Activated CD4-positive, alpha-beta T cell treated with anti-CD3 and anti-CD28 coated beads, Interleukin-2, amount 50 U/mL, for 1 hour (primary cell): ENCODE data around the gene DHRS1.

Source experiments
- DNase-seq: peaks from one replicate; pipeline ENCODE4 v3.0.0-alpha.2; 2020

The DHRS1 gene

DNA sequence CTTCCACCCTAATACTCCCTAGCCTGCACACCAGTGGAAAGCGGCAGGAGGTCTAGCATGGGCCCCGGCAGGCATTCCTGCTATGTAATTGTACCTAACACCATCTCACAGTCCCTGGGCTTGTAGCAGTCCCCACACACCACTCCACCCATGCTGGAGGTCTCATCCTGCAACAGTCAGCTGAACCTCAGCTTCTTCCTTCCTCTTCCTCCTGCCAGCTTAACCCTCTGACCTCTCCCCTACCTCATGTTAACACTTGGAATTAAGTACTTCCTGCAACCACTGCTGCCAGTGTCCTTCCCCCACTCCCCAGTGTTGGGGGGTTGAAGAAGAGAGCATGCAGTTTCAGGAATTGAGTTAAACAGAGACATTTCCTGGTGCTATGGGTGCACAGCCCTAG lies 27.7 kb upstream of the DHRS1 start:
- no peak for DNase-seq

DNA sequence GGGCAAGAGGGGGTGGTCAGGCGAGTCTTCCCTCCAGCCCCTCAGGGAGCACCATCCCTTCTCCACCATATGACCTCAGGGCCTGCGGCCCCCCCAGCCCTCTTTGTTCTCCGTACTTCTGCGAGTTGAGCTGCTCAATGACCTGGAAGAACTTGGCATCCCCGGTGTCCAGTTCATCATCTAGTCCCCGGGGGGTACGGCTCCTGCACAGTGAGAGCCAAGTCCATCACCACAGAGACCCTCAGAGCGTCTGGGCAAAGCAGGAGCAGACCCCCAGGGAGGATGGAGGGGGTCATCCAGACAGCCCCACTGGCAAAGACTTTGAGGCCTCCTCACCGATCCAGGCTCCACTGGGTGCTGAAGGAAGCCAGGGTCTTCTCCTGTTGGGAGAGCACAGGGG lies 26.4 kb upstream of the DHRS1 start:
- no peak for DNase-seq

DNA sequence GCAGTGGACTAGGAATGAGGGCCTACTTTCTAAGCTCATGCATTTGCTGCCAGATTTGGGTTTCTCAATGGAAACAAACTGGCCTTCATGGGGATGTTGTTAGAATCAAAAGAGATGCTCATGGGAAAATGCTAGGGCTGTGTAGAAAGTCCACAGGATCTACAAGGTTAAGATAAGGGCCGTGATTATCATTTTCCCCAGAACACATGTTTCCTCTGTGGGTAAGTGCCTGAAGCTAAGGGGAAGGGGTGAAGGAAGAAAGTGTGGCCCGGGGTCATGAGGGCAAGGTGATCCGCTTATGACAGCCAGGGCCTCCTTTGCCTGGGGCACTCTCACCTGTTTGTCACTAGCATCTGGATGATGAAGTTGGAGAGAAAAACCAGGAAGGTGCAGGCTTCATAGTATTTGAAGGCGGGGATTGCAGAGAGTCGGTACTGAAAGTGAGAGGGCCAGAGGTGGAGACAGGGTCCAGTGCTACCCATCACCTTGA lies 25.5 kb upstream of the DHRS1 start:
- no peak for DNase-seq

DNA sequence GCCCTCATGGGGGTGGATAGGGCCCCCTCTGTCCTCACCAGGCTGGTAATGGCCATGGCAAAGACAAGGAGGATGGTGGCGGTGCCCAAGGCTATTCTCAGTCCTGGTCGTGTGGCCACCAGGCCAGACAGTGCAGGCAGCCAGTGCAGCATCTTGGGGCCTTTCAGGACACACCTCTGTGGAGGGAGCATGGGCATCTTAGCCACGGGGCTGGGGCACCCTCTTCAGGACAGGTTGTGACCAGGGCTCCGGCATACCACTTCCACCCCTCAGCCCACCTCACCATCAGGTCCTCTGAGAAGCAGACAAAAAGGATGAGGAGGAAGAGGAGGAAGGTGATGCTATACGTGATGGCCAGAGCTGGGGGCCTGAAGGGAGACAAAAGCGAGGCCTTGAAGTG lies 24.4 kb upstream of the DHRS1 start:
- no peak for DNase-seq

DNA sequence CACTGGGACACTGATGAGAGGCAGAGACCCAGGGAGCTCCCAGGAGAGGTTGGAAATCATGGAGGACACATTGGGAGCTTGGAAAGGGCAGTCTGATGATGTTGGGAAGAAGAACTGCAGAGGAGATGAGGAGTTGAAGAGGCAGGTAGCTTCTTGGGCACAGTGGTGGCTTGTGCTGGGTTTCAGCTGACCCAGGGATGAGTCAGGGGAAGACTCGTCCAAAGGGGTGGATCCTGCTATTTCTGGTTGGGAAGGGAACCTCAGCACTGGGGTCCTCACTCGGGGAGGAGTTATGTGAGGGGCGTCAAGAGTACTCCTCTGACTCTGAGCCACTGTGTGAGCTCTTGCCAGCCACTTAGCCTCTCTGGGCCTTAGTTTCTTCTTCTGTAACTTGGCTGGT lies 23.8 kb upstream of the DHRS1 start:
- DNase-seq = no peak

DNA sequence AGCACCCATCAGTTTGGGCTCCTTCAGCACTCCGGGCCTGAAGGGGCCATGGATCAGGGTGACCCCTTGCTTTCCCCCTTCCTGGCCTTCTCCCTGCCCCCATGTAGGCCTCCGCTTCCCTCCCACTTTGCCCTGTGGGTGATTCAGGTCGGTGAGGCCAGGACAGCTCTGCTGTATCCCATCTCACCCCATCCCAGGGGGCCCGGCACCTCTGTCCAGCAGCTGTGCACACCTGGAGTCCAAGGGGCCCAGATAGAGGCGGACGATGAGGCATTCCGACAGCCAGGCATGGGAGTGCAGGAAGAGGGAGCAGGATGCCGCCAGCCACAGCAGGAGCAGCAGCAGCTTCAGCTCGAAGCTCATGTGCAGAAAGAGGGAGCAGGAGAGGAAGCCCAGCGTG lies 23.1 kb upstream of the DHRS1 start:
- DNase-seq = no peak

DNA sequence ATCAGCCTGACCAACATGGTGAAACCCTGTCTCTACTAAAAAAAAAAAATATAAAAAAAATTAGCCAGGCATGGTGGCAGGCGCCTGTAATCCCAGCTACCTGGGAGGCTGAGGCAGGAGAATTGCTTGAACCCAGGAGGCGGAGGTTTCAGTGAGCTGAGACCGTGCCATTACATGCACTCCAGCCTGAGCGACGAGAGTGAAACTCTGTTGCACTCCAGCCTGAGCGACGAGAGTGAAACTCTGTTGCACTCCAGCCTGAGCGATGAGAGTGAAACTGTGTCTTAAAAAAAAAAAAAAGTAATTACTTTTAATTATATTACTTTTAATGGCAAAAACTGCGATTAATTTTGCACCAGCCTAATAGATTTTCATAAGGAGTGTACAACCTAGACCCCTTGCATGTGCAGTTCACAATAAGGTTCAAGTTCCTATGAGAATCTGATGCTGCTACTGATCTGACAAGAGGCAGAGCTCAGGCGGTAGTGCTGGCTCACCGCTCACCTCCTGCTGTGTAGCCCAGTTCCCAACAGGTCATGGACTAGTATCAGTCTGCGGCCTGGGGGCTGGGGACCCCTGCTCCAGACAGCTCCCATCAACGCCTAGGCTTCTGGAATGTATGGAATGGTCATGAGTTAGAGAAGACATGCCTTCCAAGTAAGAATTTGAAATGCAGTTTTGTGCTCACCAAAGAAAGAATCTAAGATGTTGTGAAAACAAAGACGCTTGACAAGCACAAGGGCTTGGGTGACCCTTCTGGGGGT lies 21.8 kb upstream of the DHRS1 start:
- no peak for DNase-seq

DNA sequence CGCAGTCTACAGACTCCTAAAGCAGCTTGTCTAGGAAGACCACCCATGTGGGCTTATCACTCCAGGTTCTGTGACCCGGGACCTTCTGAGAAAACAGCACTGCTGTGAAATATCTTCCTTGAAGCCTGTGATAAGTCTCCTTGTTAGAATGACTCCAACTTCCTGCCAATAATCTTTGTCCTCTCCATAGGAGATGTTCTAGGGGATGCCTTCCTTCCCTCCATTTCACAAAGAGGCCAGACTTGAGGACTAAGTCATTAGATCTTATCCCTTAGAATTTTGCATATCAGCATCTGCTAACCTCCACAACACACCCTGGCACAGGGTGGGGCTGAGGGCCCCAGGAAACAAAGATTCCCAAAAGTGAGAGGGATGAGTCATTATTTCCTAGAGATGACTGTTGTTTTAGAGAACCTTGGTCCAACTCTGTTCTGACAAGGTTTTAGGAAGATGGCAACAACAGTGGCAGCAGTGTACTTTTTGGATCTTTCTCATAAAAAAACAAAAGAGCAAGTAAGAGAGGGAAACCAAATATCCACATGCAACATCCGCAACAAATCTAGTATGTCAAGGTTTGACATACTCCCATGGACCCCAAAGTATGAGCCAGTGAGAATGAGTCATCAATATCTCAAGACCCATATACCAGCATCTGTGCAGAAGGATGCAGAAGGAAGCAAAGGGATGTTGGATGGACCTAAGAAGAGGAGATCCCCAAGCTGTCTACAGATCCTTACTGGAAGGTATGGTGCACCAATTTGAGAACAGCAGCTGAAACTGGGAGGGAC lies 17.8 kb upstream of the DHRS1 start:
- DNase-seq = no peak

DNA sequence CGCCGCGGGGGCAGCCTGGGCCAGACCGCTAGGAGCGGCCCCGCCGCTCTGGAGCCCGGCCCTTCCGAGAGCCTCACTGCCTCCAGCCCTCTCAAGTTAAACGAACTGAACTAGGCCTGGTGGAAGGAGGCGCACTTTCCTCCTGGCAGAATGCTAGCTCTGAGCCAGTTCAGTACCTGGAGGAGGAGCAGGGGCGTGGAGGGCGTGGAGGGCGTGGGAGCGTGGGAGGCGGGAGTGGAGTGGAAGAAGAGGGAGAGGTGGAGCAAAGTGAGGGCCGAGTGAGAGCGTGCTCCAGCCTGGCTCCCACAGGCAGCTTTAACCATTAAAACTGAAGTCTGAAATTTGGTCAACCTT lies 17.0 kb upstream of the DHRS1 start:
- DNase-seq = no peak

DNA sequence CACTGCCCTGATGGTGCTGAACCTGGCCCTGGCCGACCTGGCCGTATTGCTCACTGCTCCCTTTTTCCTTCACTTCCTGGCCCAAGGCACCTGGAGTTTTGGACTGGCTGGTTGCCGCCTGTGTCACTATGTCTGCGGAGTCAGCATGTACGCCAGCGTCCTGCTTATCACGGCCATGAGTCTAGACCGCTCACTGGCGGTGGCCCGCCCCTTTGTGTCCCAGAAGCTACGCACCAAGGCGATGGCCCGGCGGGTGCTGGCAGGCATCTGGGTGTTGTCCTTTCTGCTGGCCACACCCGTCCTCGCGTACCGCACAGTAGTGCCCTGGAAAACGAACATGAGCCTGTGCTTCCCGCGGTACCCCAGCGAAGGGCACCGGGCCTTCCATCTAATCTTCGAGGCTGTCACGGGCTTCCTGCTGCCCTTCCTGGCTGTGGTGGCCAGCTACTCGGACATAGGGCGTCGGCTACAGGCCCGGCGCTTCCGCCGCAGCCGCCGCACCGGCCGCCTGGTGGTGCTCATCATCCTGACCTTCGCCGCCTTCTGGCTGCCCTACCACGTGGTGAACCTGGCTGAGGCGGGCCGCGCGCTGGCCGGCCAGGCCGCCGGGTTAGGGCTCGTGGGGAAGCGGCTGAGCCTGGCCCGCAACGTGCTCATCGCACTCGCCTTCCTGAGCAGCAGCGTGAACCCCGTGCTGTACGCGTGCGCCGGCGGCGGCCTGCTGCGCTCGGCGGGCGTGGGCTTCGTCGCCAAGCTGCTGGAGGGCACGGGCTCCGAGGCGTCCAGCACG lies 16.4 kb upstream of the DHRS1 start:
- no peak for DNase-seq

DNA sequence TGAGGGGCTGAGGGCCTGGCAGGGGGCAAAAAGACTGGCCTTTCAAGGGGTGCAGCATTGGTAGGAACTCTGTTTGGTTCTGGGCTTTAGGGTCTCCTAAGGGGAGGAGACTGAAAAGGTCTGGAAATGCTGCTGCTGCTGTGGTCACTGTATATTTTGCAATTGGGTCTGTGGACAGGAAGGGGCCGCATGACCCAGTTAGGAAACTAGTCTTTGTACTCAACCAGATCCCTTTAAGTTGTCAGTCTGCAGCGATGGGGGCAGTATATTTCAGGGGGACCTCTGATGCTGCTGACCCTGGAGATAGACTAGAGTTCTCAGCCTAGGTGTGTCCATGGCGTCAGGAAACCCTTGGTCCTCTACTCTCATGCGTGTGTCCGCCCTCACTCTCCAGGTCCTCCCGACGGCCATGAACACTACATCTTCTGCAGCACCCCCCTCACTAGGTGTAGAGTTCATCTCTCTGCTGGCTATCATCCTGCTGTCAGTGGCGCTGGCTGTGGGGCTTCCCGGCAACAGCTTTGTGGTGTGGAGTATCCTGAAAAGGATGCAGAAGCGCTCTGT lies 15.7 kb upstream of the DHRS1 start:
- DNase-seq = no peak

DNA sequence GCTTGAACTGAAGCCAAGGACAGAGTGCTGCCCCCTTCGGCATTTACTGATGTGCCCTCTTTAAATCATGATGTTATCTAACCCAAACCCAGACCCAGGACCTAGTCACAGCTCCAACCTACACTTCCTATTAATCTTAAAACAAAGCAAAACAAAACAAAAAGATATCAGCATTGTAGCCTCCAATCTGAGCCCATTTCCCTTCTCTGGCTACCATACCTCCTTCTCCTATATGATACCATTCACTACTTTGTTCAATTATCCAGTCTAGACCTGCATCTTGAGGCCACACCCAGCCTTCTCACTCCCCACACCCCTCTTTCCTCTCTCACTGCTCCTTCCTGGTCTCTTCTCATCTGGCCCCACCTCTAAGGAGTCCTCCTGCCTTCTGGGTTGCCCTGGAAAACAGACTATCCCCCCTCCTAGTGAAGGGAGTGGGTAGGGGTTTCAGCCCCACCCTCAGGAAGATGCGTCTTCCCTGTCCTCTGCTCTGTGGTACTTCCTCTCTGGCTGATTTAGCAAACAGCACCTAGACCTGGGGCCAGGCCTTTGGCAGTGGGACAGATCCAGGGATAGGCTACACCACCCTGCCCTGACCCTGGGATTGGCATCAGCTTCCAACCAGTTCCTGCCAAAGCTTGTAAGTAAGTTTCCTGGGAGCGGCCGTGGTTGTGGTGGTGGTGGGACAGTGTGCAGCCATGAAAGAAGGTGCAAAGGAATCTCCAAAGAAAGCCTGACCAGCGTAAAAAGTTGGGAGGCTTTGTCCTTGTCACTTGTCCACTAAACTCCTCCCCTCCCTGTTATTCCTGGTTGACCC lies 15.0 kb upstream of the DHRS1 start:
- DNase-seq = no peak

DNA sequence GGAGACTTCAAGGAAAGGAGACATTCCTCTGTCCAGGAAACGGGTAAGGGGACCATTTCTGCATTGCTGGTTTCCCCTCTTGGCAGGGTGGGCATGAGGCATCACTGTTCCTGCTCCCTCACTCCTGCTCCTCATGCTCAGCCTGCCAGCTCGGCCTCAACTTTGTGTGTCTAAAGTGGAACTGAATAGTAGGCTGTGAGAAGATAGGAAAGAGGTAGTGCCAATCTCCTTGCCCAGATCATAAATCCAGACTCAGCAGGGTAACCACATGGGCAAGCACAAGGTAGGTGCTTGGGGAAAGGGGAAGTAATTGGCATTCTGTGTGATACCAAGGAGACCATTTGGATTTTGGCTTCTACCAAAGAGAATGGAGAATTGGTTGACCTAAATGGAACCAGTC lies 14.3 kb upstream of the DHRS1 start:
- DNase-seq = no peak

DNA sequence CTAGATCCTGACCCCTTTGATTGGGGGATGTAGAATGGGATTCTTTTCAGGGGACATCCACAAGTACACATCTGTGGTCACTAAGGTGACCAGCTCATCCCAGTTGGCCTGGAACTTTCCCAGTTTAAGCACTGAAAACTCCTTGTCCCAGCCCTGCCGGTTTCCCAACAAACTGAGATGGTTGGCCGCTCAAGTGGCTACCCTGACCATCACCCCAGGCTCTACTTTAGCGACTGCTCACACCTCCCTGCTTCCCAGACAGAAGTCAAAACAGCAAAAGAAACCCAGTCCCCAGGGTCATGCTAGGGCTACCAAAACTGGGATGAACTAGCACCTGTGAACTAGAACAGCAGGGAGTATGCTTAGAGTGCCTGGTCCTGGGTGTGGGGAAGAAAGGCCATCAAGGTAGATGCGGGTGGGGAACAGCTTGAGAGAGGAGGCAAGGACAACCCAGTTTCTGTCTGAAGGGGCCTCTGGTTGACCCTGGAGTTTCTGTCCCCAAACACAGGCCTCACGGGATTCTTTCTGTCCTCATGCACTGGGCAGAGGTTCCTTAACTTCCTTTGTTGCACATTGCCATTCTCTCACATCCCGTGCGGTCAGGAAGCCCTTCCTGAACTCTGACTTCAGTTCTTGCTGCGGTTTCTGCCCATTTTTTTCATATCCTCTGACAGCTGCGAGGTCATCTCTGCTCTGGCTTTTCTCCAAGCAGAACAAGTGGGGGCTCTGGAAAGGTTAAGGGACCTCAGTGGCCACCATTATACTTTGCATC lies 13.3 kb upstream of the DHRS1 start:
- no peak for DNase-seq

DNA sequence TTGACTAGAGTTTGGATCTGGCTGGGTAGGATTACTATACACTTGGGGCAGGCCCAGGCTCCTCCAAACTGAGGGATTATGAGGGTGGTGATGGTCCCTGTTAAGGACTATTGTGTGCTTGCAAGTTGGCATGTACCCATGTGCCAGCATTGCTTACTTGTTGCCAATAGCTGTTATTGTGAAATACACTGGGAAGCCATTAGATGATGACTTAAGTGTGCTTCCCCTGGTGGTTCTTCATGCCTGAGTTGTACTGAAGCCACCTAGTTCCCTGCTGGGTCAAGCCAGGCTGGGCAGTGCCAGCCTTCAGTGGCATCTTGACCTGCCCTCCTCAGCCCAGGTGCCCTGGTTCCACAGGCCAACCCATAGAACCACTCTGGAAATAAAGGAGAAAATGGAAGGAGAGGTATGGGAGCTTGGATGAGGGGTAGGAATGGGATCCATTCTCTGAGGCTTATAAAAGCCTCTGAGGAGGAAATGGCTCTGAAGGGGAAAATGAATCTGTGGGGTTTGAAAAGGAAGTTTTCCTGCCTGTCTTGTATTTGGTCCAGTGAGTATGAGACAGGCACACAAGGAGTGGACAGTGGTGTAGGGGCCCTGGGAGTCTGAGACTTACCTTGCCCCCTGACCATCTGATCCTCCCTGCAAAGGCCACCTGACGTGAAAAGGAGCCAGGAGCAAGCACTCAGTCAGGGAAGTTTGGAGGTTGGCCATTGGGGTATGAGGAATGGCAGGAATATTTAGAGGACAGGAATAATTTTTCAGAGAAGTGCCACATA lies 12.4 kb upstream of the DHRS1 start:
- DNase-seq = no peak

DNA sequence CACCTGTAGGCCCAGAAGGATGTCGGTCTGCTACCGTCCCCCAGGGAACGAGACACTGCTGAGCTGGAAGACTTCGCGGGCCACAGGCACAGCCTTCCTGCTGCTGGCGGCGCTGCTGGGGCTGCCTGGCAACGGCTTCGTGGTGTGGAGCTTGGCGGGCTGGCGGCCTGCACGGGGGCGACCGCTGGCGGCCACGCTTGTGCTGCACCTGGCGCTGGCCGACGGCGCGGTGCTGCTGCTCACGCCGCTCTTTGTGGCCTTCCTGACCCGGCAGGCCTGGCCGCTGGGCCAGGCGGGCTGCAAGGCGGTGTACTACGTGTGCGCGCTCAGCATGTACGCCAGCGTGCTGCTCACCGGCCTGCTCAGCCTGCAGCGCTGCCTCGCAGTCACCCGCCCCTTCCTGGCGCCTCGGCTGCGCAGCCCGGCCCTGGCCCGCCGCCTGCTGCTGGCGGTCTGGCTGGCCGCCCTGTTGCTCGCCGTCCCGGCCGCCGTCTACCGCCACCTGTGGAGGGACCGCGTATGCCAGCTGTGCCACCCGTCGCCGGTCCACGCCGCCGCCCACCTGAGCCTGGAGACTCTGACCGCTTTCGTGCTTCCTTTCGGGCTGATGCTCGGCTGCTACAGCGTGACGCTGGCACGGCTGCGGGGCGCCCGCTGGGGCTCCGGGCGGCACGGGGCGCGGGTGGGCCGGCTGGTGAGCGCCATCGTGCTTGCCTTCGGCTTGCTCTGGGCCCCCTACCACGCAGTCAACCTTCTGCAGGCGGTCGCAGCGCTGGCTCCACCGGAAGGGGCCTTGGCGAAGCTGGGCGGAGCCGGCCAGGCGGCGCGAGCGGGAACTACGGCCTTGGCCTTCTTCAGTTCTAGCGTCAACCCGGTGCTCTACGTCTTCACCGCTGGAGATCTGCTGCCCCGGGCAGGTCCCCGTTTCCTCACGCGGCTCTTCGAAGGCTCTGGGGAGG lies 11.3 kb upstream of the DHRS1 start, which contains the start of gene LTB4R:
TSS of gene LTB4R (plus strand) at position 857 of the 959 bp plus-strand sequence. CDS start 4,150 bp downstream, outside the sequence.
- DNase-seq = peak; percentile 65

DNA sequence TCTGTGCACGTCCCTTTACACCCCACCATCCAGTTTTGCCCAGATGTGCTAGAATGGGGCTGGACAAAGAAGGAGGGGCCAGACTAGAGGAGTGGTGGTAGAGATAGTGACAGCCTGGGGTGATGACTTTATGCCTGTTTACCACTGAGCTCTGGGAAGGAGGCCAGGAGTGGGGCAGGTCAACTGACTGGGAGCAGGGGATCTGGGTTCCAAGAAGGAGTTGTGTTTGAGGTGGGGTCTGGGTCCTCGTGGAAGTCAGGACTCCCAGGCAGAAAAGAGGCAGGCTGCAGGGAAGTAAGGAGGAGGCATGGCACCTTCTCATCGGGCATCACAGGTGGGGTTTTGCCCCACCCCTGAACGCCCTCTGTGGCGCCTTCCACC lies 10.7 kb upstream of the DHRS1 start:
- no peak for DNase-seq

DNA sequence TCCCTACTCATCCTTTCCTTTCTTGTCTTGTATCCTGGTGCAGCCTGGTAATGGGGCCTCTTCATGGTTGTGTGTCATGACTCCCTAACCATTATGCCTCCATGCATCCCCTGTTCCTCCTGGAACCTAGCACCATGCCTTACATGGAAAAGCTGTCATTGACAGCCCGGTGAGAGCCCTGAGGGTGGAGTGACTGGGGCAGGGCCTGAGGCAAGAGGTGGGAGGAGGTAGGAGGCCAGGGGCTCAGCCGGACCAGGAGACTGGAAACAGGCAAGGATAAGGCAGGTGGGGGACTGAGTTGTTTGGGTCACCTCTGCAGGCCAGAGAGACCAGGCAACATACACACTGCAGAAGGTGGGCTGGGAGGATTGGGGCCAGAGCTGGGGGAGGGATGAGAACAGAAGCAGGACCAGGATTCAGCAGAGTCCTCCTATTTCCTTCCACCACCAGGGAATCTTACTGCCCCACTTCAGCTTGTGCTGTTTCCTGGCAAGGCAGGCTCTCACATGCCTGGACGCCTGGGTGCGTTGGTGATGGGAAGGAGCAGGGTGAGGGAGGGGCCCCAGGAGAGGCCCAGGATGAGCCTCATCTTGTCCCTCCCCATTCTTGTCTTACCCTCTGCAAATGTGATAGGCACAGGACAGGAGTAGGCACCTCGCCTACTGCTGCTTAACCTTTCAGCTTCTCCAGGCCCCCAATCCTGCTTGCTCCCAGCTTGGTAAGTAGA lies 10.1 kb upstream of the DHRS1 start, which contains the start of gene LTB4R2:
TSS of gene LTB4R2 (plus strand) at position 603 of the 727 bp plus-strand sequence. CDS start 525 bp downstream, outside the sequence.
- DNase-seq = no peak
